Rectal smooth muscle tissue (tissue), 1 donor: ENCODE measurements around the gene ANKRD39.

Source experiments
- H3K27ac ChIP-seq: one replicate; pipeline ENCODE4 v1.7.0; 2013; ENCODE audit warnings: low read depth, low read length, inconsistent platforms
- H3K27me3 ChIP-seq: one replicate; pipeline ENCODE4 v1.7.0; 2013; ENCODE audit warnings: low read length; ENCODE audit not compliant: control insufficient read depth, insufficient read depth
- H3K36me3 ChIP-seq: one replicate; pipeline ENCODE4 v1.7.0; 2013; ENCODE audit warnings: low read length; ENCODE audit not compliant: control insufficient read depth, insufficient read depth
- H3K4me1 ChIP-seq: one replicate; pipeline ENCODE4 v1.7.0; 2013; ENCODE audit warnings: low read length; ENCODE audit not compliant: control insufficient read depth, insufficient read depth
- H3K4me3 ChIP-seq: one replicate; pipeline ENCODE4 v1.7.0; 2013; ENCODE audit warnings: low read length
- H3K9ac ChIP-seq: one replicate; pipeline ENCODE4 v1.7.0; 2013; ENCODE audit warnings: low read length

Gene ANKRD39

DNA sequence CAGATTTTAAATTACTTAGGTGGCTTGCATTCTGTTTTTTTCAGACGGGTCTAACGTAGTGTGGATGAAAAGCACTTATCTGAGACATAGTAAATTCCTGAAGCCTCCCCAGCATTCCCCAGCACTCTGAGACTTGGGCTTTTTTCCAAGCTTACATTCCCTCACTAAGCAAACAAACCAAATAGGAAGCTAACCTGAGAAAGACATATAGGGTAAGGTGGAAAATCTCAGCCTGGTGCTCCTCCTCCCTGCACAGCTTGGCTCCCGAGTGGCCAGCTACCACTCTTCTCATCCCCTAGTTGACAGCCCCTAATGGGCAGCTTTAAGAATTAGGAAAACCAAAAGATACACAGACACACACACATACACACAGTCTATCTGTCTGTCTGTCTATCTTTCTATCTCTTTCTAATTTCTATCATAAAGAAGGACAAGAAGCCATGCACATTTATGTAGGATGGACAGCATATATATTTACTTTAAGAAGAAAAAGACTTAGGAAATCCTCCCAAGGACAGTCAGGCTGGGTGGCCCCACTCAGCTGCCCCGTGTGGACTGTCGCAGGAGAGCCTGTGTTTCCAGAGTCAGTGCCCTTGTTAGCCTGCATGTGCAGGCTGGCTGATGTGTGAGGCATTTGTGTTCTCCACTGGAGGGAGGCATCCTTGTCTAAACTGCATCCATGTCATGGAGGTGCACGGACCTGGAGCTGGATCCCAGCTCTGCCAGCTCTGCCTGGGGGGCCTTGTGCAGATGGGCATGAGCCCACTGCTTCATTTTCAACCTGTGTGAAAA is 33.5 kb downstream of the ANKRD39 start:
- no peak overlapping the region for H3K27ac ChIP-seq
- peaks cover 7% of the 10 kb centered on the region for H3K4me1 ChIP-seq
- H3K27me3 ChIP-seq = no peaks in the 10 kb centered on the region
- no peak overlapping the region for H3K9ac ChIP-seq
- no peak overlapping the region for H3K4me3 ChIP-seq
- H3K36me3 ChIP-seq = peaks cover 23% of the 10 kb centered on the region

DNA sequence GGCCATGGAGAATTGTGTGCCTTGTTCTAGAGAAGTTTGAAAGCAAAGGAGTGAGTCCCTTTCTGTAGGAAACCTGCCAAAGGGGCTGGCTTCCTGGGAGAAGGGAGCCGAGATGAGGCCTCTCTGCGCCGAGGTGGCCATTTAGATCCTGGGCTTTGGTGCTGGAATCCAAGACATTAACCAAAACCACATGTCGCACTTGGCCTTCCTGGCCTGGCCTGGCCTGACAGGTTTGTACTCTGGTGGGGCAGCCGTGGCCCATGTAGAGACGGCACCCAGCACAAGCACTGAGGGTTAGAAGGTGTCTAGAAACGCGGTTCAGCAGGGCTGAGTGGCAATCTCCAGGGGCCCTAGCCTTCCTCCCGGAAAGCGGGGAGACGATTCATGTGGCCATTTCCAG is 34.6 kb downstream of the ANKRD39 start:
- Histone ChIP-seq H3K9ac (no peak overlapping the region), H3K27me3 (no peaks in the 10 kb centered on the region), H3K27ac (peak overlapping the region; percentile 13), H3K4me1 (peaks cover 15% of the 10 kb centered on the region), H3K4me3 (no peak overlapping the region), H3K36me3 (peaks cover 15% of the 10 kb centered on the region)

DNA sequence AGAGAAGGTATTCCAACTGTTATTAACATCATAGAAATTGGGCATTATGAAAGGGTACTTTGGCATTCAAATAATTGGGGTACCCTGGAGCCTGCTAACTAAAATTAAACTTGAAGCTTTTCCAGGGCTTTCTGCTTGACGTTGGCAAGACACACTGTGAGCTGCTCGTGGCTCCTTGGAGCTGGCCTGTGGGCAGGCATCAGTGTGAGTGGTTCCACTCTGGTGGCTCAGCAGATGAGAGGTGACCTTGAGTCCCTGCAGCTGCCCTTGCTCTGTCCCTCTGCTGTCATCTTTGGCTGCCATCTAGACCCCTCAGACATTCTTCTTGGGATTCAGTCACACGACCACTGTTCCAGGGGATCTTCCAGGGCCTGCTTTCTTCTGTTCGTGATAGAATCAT is 35.0 kb downstream of the ANKRD39 start:
- H3K4me3 ChIP-seq = no peak overlapping the region
- H3K9ac ChIP-seq = no peak overlapping the region
- no peaks in the 10 kb centered on the region for H3K27me3 ChIP-seq
- peak overlapping the region; percentile 13 for H3K27ac ChIP-seq
- H3K4me1 ChIP-seq = peaks cover 18% of the 10 kb centered on the region
- peaks cover 11% of the 10 kb centered on the region for H3K36me3 ChIP-seq

DNA sequence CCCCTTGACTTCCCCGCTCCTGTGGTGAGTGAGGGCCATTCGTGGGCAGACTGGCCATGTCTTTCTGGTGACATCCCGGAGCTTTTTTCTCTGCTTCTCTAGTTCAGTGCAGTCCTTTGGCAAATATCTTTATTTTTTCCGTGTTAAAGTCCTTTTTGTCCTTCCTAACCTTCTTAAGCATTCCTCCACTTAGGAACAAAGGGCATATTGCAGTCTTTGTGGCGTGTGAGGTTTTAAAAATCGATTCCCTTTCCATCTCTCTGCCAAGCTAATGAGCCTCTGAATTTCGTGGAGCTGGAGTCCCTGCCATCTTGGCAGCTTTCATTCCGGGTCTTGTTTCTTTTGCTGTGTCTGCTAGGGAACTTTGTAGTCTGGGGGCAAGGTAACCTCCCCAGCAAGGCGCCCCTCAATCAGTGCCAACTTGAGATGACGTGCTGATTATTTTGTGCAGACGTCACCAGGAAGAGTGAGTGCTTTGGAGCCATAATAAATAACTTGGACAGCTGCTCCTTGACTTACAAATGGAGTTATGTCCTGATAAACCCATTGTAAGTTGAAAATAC is 36.6 kb downstream of the ANKRD39 start:
- H3K27ac ChIP-seq = no peak overlapping the region
- no peak overlapping the region for H3K4me3 ChIP-seq
- peaks cover 6% of the 10 kb centered on the region for H3K36me3 ChIP-seq
- H3K9ac ChIP-seq = no peak overlapping the region
- H3K27me3 ChIP-seq = no peaks in the 10 kb centered on the region
- peaks cover 25% of the 10 kb centered on the region for H3K4me1 ChIP-seq

DNA sequence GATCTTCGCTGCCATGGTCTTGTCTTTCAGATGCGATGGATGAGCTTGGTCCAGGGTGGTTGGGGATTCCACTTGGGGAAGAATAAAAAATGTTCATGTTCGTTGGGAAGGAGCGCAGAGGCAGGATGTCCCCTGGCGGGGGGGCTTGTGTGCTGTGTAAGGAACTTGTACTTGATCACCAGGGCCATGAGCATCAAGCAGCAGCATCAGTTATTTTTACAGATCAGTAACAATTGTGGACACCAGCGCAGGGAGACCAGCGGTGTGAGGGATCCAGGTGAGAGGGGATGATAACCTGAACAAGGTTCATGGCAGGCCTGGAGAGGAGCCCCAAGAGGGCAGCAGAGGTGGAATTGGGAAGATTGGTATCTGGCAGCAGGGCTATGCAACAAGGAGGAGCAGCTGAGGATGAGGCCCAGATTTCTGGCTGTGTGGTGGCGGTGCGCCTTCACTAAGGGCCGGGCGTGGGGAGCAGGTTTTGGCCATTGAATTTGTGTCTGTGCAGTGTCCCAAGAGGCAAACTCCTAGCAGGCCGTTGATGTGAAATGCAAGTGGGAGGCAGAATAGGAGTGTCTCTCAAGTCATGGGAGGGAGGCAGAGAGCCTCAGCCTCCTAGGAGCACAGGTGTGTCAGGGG is 37.8 kb downstream of the ANKRD39 start:
- H3K27me3 ChIP-seq = no peaks in the 10 kb centered on the region
- no peak overlapping the region for H3K9ac ChIP-seq
- H3K27ac ChIP-seq = no peak overlapping the region
- H3K36me3 ChIP-seq = peaks cover 6% of the 10 kb centered on the region
- peak overlapping the region; percentile 31 for H3K4me3 ChIP-seq
- H3K4me1 ChIP-seq = peaks cover 25% of the 10 kb centered on the region

DNA sequence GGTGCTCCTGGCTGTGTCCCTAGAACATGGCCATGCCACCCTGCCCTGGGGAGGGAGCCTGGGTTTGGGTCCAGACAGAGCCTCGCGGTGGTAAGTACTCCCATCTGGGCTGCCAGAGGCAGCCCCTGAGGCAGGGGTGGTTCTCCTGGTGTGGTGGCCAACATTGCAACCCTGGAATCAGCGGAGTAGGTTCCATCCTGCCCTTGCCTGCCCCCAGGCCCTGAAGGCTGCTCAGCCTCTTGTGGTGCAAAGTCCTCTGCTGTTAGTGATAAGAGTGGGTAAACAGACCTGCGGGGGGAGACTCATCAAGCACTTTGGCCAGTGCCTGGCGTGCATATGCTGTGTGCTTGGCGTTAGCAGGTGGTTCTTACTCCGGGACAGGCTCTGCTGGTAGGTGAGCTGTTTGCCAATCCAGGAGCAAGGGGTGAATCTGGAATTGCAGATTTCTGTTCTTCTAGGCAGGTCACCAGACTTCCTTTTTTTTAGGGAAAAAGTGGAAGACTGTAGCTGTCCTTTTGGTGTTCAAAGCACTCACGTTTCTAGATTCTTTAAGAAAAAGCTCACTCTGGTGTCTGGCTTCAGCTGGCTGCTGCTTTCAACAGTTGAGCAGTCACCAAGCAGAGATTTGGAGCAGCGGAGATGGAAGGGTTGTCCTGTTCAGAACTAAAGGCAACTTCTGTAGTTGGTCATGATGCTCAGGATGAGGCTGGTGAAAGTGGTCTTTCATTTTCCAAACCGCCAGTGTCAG is 38.5 kb downstream of the ANKRD39 start:
- Histone ChIP-seq H3K4me3 (peak overlapping the region; percentile 31), H3K27ac (no peak overlapping the region), H3K4me1 (peaks cover 25% of the 10 kb centered on the region), H3K36me3 (peaks cover 6% of the 10 kb centered on the region), H3K9ac (no peak overlapping the region), H3K27me3 (no peaks in the 10 kb centered on the region)

DNA sequence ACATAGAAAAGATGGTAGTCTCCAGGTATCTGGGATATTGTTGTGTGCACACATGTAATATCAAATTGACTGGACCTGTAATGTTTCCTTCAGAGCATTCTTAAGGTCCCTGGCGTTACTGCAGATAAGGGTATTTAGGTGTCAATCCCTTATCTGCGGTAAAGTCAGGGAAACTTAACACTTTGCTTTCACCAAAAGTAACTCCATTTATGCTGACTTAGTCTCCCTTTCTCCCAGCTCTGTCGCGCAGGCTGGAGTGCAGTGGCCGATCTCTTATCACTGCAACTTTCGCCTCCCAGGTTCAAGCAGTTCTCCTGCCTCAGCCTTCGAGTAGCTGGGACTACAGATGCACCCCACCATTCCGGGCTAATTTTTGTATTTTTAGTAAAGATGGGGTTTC is 39.9 kb downstream of the ANKRD39 start:
- no peak overlapping the region for H3K9ac ChIP-seq
- H3K4me1 ChIP-seq = peaks cover 25% of the 10 kb centered on the region
- H3K36me3 ChIP-seq = peaks cover 2% of the 10 kb centered on the region
- H3K4me3 ChIP-seq = peak overlapping the region; percentile 89
- H3K27me3 ChIP-seq = no peaks in the 10 kb centered on the region
- no peak overlapping the region for H3K27ac ChIP-seq

DNA sequence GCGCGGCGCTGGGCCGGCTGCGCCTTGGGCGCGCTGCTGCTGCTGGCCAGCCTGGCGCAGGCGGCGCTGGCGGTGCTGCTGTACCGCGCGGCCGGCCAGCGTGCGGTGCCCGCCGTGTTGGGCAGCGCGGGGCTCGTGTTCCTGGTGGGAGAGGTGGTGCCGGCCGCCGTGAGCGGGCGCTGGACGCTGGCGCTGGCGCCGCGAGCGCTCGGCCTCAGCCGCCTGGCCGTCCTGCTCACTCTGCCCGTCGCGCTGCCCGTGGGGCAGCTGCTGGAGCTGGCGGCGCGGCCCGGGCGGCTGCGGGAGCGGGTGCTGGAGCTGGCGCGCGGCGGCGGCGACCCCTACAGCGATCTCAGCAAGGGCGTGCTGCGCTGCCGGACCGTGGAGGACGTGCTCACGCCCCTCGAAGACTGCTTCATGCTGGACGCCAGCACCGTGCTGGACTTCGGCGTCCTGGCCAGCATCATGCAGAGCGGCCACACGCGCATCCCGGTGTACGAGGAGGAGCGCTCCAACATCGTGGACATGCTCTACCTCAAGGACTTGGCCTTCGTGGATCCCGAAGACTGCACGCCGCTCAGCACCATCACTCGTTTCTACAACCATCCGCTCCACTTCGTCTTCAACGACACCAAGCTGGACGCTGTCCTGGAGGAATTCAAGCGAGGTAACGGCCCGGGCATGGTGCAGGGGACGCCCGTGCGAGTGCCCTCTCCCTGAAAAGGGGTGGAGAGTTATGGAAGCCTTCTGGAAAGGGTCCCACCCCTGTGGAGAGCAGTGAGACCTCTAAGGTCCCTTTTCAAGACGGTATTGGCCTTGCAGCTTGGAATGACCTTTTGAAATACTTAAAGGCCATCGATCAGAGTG is 40.7 kb downstream of the ANKRD39 start:
- Histone ChIP-seq H3K27me3 (no peaks in the 10 kb centered on the region), H3K4me3 (peak overlapping the region; percentile 89), H3K27ac (peak overlapping the region; percentile 57), H3K9ac (no peak overlapping the region), H3K36me3 (no peaks in the 10 kb centered on the region), H3K4me1 (peaks cover 25% of the 10 kb centered on the region)

DNA sequence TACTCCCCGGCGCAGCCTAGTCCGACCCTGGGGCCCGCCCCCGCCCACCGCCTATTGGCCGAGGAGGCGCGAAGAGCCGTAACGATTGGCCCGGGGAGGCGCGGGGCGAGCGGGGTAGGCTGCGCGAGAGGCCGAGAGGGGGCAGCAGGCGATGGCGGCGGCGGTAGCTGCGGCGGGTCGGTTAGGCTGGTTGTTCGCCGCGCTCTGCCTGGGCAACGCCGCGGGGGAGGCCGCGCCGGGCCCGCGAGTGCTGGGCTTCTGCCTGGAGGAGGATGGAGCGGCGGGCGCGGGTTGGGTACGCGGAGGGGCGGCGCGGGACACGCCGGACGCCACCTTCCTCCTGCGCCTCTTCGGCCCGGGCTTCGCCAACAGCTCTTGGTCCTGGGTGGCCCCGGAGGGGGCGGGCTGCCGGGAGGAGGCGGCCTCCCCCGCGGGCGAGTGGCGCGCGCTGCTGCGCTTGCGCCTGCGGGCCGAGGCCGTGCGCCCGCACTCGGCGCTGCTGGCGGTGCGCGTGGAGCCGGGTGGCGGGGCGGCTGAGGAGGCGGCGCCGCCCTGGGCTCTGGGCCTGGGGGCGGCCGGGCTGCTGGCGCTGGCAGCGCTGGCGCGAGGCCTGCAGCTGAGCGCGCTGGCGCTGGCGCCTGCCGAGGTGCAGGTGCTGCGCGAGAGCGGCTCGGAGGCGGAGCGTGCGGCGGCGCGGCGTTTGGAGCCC is 41.5 kb downstream of the ANKRD39 start, which contains the start of gene CNNM3:
CNNM3 (plus strand) TSS at position 142 of the 709 bp plus-strand sequence; CDS start at position 152, 10 bp downstream.
- peak within 1 kb of the TSS; percentile 89 for H3K4me3 ChIP-seq
- no peaks in the 10 kb centered on the region for H3K36me3 ChIP-seq
- peak within 1 kb of the TSS; percentile 69 for H3K9ac ChIP-seq
- peak within 1 kb of the TSS; percentile 94 for H3K27ac ChIP-seq
- no peaks in the 10 kb centered on the region for H3K27me3 ChIP-seq
- H3K4me1 ChIP-seq = peaks cover 25% of the 10 kb centered on the region

DNA sequence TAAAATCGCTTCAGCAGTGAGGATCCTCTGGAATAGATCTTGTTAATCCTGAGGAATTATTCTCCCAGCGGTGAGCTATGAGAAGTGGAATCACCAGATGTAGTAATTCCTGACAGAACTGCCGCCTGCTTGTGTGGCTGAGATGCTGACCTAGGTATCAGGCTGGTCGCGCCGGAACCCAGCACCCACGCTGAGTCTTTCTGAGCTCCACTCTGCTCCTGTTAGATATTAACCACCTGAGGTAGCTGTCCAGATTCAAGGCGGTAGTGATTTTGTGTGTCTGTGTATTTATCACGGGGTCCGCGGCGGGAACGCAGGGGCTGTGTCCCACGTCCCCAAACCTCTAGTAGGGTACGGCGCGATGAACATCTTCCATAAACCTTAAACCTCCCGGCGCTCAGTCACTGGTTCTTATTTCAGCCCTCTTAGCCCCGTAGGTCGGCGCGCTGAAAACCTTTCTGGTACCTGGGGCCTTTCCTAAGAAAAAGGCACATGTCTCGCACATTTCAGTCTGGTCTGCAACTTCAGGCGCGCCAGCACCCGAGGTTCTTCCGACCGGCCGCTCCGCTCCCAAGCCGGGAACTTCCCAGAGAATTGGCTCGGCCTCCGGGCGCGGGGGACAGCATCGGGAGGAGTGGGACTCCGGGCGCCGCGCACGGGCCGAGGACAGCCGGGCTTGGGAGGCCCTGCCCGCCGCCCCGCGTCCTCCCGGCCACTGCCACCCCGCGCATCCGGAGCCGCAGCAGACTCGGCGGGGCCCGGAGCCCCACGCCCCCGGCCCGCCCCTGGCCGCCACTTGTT is 42.3 kb downstream of the ANKRD39 start:
- Histone ChIP-seq H3K36me3 (peaks cover under 1% of the 10 kb centered on the region), H3K27me3 (no peaks in the 10 kb centered on the region), H3K4me3 (peak overlapping the region; percentile 78), H3K4me1 (peaks cover 25% of the 10 kb centered on the region), H3K9ac (peak overlapping the region; percentile 52), H3K27ac (peak overlapping the region; percentile 94)
